K562 (cell line): ENCODE measurements around the gene LMAN1L. TPM values are rescaled to one million over a fixed set of nuclear protein-coding genes. Genes with fewer than 3 reads are reported as not detected.

Source experiments
- ATAC-seq: fragments of 200-7000 bp; cut with Tn5 transposase; 3 replicates; pipeline ENCODE4 v1.9.1; 2020; ENCODE audit warnings: moderate library complexity
- BruUV-seq: library from RNA; stranded (reverse); fragments of 400-500 nt; replicated peaks from 2 replicates; lab custom pipeline; 2021; lab: Mats Ljungman, UMichigan
- CTCF ChIA-PET: fragments of 300-600 bp; formaldehyde crosslinking; extraction: SDS; loops from one replicate; lab custom pipeline; 2021; ENCODE audit warnings: low intra/inter-chr PET ratio; lab: Yijun Ruan, JAX
- POLR2A ChIA-PET: fragments of 300-600, 350-650 bp; sonication (Branson Sonifier 250); formaldehyde crosslinking; extraction: SDS; loops from one replicate; lab custom pipeline; 2021; ENCODE audit warnings: antibody characterized with exemption, inconsistent platforms; lab: Yijun Ruan, JAX
- DNase-seq, 4 experiments: peaks; one replicate each; pipeline versions ENCODE4 v3.0.0 to v3.0.0-alpha.2; 2011 to 2018; ENCODE audit warnings: low spot score in 3 of 4, mixed read lengths in 3 of 4; ENCODE audit errors: extremely low read depth in 1 of 4
- FAIRE-seq: peaks from 2 replicates; lab custom pipeline; 2011; peaks lifted over from hg19 to GRCh38; lab: Jason Lieb, UNC
- H2AFZ ChIP-seq: 2 replicates; pipeline ENCODE4 v1.6.0; 2011; ENCODE audit warnings: low read depth, low read length, control low read depth, inconsistent platforms
- H3K27ac ChIP-seq: fragments of 200-600 bp; 3 replicates; pipeline ENCODE4 v1.8.0; 2011; ENCODE audit warnings: low read depth, mild to moderate bottlenecking, control low read depth, inconsistent platforms, low read length, moderate library complexity, mixed read lengths; ENCODE audit errors: extremely low read depth
- H3K27me3 ChIP-seq, 2 experiments: fragments of 300-600 bp in 1 of 2; 2 replicates in 1 of 2; 3 replicates in 1 of 2; pipeline versions ENCODE4 v1.6.0 to v1.8.0; 2011; ENCODE audit warnings: inconsistent platforms in 2 of 2, low read length in 2 of 2, mild to moderate bottlenecking in 1 of 2, mixed read lengths in 1 of 2, moderate library complexity in 1 of 2; ENCODE audit not compliant: control insufficient read depth in 2 of 2, insufficient read depth in 2 of 2
- H3K36me3 ChIP-seq: fragments of 300-600 bp; 3 replicates; pipeline ENCODE4 v1.8.0; 2011; ENCODE audit warnings: mild to moderate bottlenecking, low read length, inconsistent platforms; ENCODE audit not compliant: control insufficient read depth, insufficient read depth
- H3K4me1 ChIP-seq, 2 experiments: fragments of 200-600 bp in 1 of 2; replicated peaks in 1 of 2; 2 replicates in 1 of 2; 3 replicates in 1 of 2; pipeline versions ENCODE4 v1.5.1 to v1.8.0; 2011; ENCODE audit warnings: inconsistent platforms in 2 of 2, low read length in 2 of 2, mild to moderate bottlenecking in 1 of 2, mixed read lengths in 1 of 2, moderate library complexity in 1 of 2; ENCODE audit not compliant: control insufficient read depth in 2 of 2, insufficient read depth in 2 of 2
- H3K4me2 ChIP-seq: 2 replicates; pipeline ENCODE4 v1.6.1; 2011; ENCODE audit warnings: low read length, control low read depth, inconsistent platforms, mixed read lengths; ENCODE audit not compliant: insufficient read depth
- H3K4me3 ChIP-seq: fragments of 200-600 bp; sonication (generic), shearing (Covaris generic); 2 replicates; pipeline ENCODE4 v1.5.1; 2016; ENCODE audit warnings: control low read depth, inconsistent platforms
- H3K79me2 ChIP-seq: fragments of 200-600 bp; 3 replicates; pipeline ENCODE4 v1.8.0; 2011; ENCODE audit warnings: low read length, inconsistent platforms; ENCODE audit not compliant: control insufficient read depth, insufficient read depth
- H3K9ac ChIP-seq, 2 experiments: 2 replicates each; pipeline versions ENCODE4 v1.6.0 to v1.6.1; 2011; ENCODE audit warnings: low read depth in 2 of 2, low read length in 2 of 2, control low read depth in 1 of 2, inconsistent platforms in 1 of 2, mild to moderate bottlenecking in 1 of 2, mixed read lengths in 1 of 2; ENCODE audit not compliant: insufficient read depth in 1 of 2
- H3K9me1 ChIP-seq: one replicate; pipeline ENCODE4 v1.6.0; 2011; ENCODE audit warnings: inconsistent platforms, mild to moderate bottlenecking, low read length, moderate library complexity; ENCODE audit not compliant: control insufficient read depth, insufficient read depth
- H3K9me3 ChIP-seq: replicated peaks from 2 replicates; pipeline ENCODE4 v1.5.1; 2011; ENCODE audit warnings: low read depth, low read length, inconsistent platforms; ENCODE audit not compliant: control insufficient read depth, insufficient read depth
- H4K20me1 ChIP-seq: replicated peaks from 2 replicates; pipeline ENCODE4 v1.6.1; 2011; ENCODE audit warnings: low read length, inconsistent platforms, mixed read lengths; ENCODE audit not compliant: control insufficient read depth, insufficient read depth
- BHLHE40 ChIP-seq: IDR thresholded peaks from 2 replicates; pipeline ENCODE4 v1.6.1; 2011; ENCODE audit warnings: low read length, improper control_type of control experiment
- CHD2 ChIP-seq: IDR thresholded peaks from 2 replicates; pipeline ENCODE4 v1.6.1; 2011; ENCODE audit warnings: low read depth, low read length
- GTF2E2 ChIP-seq: fragments of 200-800 bp; sonication (Bioruptor generic); IDR thresholded peaks from 2 replicates; pipeline ENCODE4 v1.6.1; 2016; ENCODE audit warnings: missing genetic modification characterization, missing compliant biosample characterization
- HDGF ChIP-seq: fragments of 450-650 bp; IDR thresholded peaks from 2 replicates; pipeline ENCODE4 v1.6.1; 2016
- KDM1A ChIP-seq, 2 experiments: fragments of 450-650 bp; IDR thresholded peaks; 2 replicates each; pipeline ENCODE4 v1.6.1; 2016; ENCODE audit warnings: mild to moderate bottlenecking in 2 of 2
- MEF2D ChIP-seq: conservative IDR thresholded peaks from 2 replicates; pipeline ENCODE4 v1.6.1; 2016; ENCODE audit warnings: low read depth, missing genetic modification characterization, missing compliant biosample characterization
- MEIS2 ChIP-seq: fragments of 450-650 bp; IDR thresholded peaks from 2 replicates; pipeline ENCODE4 v1.6.1; 2014; ENCODE audit warnings: mild to moderate bottlenecking; ENCODE audit not compliant: partially characterized antibody
- POLR2G ChIP-seq: fragments of 200-400 bp; formaldehyde crosslinking; IDR thresholded peaks from 2 replicates; pipeline ENCODE4 v1.6.1; 2017; ENCODE audit warnings: low read depth, mild to moderate bottlenecking, antibody characterized with exemption, low read length, moderate library complexity
- RAD51 ChIP-seq: fragments of 450-650 bp; IDR thresholded peaks from 2 replicates; pipeline ENCODE4 v1.7.1; 2016; ENCODE audit warnings: low read depth, mild to moderate bottlenecking, borderline replicate concordance
- TBL1XR1 ChIP-seq, 2 experiments: IDR thresholded peaks; 2 replicates each; pipeline ENCODE4 v1.6.1; 2012; ENCODE audit warnings: improper control_type of control experiment in 2 of 2, low read length in 2 of 2, mild to moderate bottlenecking in 1 of 2
- TEAD1 ChIP-seq, 2 experiments: fragments of 450-650 bp in 1 of 2; sonication (generic) in 1 of 2; formaldehyde crosslinking; IDR thresholded peaks; 2 replicates each; pipeline versions ENCODE4 v1.4.0 to v1.8.0; 2020 to 2022; ENCODE audit warnings: mild to moderate bottlenecking in 2 of 2, missing genetic modification reagents in 1 of 2
- XRCC4 ChIP-seq: IDR thresholded peaks from one replicate; pipeline ENCODE4 v1.6.1; 2011; ENCODE audit not compliant: insufficient read depth, insufficient read length; ENCODE audit errors: extremely low read depth
- ZBTB5 ChIP-seq: fragments of 450-650 bp; IDR thresholded peaks from 2 replicates; pipeline ENCODE4 v1.6.1; 2017; ENCODE audit warnings: antibody characterized with exemption
- ZFP36 ChIP-seq: fragments of 150-350 bp; IDR thresholded peaks from 2 replicates; pipeline ENCODE4 v1.6.1; 2018; ENCODE audit warnings: low read length, low read depth; ENCODE audit not compliant: partially characterized antibody
- ZKSCAN1 ChIP-seq: fragments of 150-350 bp; IDR thresholded peaks from 2 replicates; pipeline ENCODE4 v1.6.1; 2016; ENCODE audit warnings: low read depth, low read length
- WGBS: fragments of 100-300 bp; shearing (Covaris generic); methylation state at CpG from one replicate; pipeline ENCODE4 v1.1.6; 2016; ENCODE audit warnings: low coverage, mixed read lengths; ENCODE audit not compliant: insufficient coverage; ENCODE audit errors: missing lambda C conversion rate; 5-methylcytosine and 5-hydroxymethylcytosine counted together
- in situ Hi-C: fragments of 300-500 bp; cut with MboI; formaldehyde crosslinking; loops from 4 replicates; pipeline ENCODE4 v1.15.0; 2018; ENCODE audit warnings: inconsistent platforms, mixed read lengths
- intact Hi-C: fragments of 100-400 bp; cut with micrococcal nuclease; formaldehyde crosslinking; loops from 2 replicates; pipeline ENCODE4 v1.14.2; 2022
- polyA plus RNA-seq, 8 experiments: library from polyadenylated mRNA; depleted of rRNA in 4 of 8; stranded (reverse) in 5 of 8; unstranded in 3 of 8; fragments of >200 nt; fragmentation: Nextera tagmentation in 2 of 8; fragmentation: Illumina TruSeq in 1 of 8; extraction: Ambion mirVana in 2 of 8; extraction: Trizol in 1 of 8; gene quantifications; 2 replicates each; pipeline versions ENCODE4 v1.2.1 to v1.2.3, GENCODE V29; 2011 to 2014; ENCODE audit warnings: inconsistent platforms in 1 of 8, missing spikeins in 1 of 8
- total RNA-seq, 7 experiments: library from RNA; depleted of rRNA in 6 of 7; stranded (reverse); fragments of >200 nt in 6 of 7; fragmentation: Illumina TruSeq in 2 of 7; extraction: Trizol in 2 of 7; gene quantifications; 2 replicates each; pipeline versions ENCODE4 v1.2.1 to v1.2.3, GENCODE V29; 2011 to 2021; ENCODE audit warnings: low replicate concordance in 1 of 7

Gene LMAN1L
- total and polyA plus RNA-seq, 9 of the 15 experiments (the other 6 are each of a cell fraction or from before 2014, with no cell fraction given), result not detected

- TF ChIP-seq RAD51 (no peak), ZKSCAN1 (peak; percentile 66; the same call in 1 of the 2 replicates)
These were observed 33.4 kb upstream of the LMAN1L start (continued) for GRCh38 chr15:74779162-74779648.

DNA sequence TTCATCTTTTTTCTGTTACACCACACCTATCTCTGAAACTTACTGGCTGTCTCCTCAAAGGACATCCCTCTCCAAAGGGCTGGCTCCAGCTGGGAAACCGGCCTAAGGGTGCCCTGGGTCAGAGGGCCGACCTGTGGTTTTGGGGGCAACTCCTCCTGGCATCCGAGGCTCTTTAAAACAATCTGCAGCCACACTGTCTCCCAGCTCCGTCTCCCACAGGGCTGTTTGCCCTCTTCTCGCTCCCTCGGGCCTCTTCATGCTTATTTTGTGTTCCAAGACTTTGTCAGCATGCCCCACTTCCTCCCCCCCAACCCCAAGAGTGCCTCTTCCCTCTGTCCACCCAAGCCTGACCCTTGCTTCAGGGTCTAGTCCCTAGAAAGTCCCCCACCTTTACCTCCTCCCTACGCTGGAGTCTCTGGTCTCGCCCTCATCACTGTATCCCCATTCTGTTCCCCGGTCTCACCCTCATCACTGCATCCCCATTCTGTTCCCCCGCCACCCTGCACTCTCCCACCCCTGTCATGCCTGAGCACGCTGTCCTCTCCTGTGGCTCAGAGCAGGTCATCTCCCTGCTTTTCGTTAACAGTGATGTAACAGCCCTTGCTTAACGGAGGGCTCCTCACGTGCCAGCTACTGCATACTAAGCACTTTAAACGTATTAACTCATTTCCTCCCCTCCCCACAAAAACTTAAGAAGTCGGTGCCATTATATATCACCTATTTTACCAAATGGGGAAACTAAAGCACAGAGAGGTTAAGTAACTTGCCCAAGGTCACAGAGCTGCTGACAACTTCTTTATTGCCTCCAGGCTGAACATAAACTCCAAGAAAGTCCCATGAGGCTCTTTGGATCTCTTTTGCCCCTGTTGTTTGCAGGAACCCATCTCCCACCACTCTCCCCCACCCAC, 31.9 kb upstream of the LMAN1L start:
- ATAC-seq (no peak), DNase-seq (no peak), FAIRE-seq (peak; percentile 15)
- ChIA-PET POLR2A (interaction anchor here (0.6 to 1.7 kb wide), 4 partner anchors 10 to 902 kb away, joined by 3 to 8 read pairs (median 3); no protein-coding TSS in a partner anchor), CTCF (no interaction called here)
- peaks cover 15% of the 10 kb centered on the region; the same call in 1 of the 3 replicates for H3K36me3 ChIP-seq
- no peaks in the 10 kb centered on the region for H3K27me3 ChIP-seq
- H3K9ac ChIP-seq, result peak overlapping the region; percentile 59 to 87
- no peaks in the 10 kb centered on the region for H3K9me3 ChIP-seq
- peak overlapping the region; percentile 94 for H2AFZ ChIP-seq
- H3K79me2 ChIP-seq, result peaks cover 38% of the 10 kb centered on the region
- H3K9me1 ChIP-seq, result peaks cover 4% of the 10 kb centered on the region
- no peak overlapping the region for H3K27ac ChIP-seq
- H3K4me2 ChIP-seq, result peak overlapping the region; percentile 76
- in situ Hi-C loops, result no loop called here
- H3K4me3 ChIP-seq, result no peak overlapping the region; the same call in 1 of the 2 replicates
- intact Hi-C loops, result no loop called here
- 54% methylated on average over 16 of the region's 16 CpGs for WGBS
- BruUV-seq, result no TSS peak
- H3K4me1 ChIP-seq, result peaks cover 50 to 70% of the 10 kb centered on the region in 2 experiments
- peaks cover 3% of the 10 kb centered on the region; the same call in 1 of the 2 replicates for H4K20me1 ChIP-seq
- no peak for TF ChIP-seq CHD2
- TF ChIP-seq TBL1XR1 (IDR thresholded peaks at IDR 0.05; ENCODE audit: low read length in 2 of 2), result no peak
- no peak for TF ChIP-seq XRCC4
- 0 out of 2 replicates have a peak, but pooled peaks have one; percentile 8 for TF ChIP-seq ZBTB5
- TF ChIP-seq POLR2G, result no peak
- no peak for TF ChIP-seq MEF2D
- TF ChIP-seq MEIS2, result no peak
- no peak for TF ChIP-seq TEAD1 (CRISPR knock-in tag; IDR thresholded peaks at IDR 0.05)
- TF ChIP-seq KDM1A (IDR thresholded peaks at IDR 0.05), result peak; percentile 53 to 74; a peak in 3 of 4 replicates
- TF ChIP-seq ZFP36, result peak; percentile 69
- TF ChIP-seq BHLHE40, result 0 out of 2 replicates have a peak, but pooled peaks have one; percentile 31
- TF ChIP-seq GTF2E2 (tag), result no peak
- TF ChIP-seq HDGF, result no peak
